VCaP (cell line): ENCODE measurements around the gene AMN1.

Source experiments
- H3K27ac ChIP-seq: fragments of 450-650 bp; 2 replicates; pipeline ENCODE4 v1.5.1; 2017
- TF ChIP-seq, protein P1 (sequence below): fragments of 450-650 bp; conservative IDR thresholded peaks from 2 replicates; pipeline ENCODE4 v1.5.1; 2017; ENCODE audit warnings: mild to moderate bottlenecking, moderate library complexity

AMN1 gene

DNA sequence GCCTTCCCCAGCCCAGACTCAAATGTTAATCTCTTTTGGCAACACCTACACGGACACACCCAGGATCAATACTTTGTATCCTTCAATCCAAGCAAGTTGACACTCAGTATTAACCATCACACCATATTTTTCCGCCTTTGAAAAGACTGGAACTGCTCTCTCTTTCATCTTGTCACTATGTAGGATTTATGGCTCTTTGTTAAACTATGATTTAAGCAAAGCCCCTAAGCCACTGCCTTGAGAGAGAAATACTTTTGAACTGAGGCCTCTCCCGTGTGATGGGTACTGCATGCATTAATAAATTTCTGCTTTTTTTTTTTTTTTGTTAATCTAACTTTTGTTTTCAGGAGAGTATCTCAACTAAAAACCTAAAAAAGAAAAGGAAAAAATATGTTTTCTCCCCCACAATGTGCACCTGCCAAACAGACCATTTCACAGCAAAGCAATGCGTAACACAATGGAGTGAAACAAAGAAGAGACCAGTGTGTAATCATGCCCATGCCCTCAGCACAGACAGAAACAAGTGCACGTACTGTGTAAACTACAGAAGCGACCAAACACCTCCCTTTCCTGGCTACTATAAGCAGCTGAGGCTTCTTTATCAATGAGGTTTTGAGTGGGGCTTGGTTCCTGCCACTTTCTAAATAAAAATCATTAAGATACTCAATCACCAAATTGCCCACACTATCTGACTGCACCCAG lies 97.6 kb downstream of the AMN1 start:
- no peak overlapping the region for H3K27ac ChIP-seq
- TF ChIP-seq, protein P1, sequence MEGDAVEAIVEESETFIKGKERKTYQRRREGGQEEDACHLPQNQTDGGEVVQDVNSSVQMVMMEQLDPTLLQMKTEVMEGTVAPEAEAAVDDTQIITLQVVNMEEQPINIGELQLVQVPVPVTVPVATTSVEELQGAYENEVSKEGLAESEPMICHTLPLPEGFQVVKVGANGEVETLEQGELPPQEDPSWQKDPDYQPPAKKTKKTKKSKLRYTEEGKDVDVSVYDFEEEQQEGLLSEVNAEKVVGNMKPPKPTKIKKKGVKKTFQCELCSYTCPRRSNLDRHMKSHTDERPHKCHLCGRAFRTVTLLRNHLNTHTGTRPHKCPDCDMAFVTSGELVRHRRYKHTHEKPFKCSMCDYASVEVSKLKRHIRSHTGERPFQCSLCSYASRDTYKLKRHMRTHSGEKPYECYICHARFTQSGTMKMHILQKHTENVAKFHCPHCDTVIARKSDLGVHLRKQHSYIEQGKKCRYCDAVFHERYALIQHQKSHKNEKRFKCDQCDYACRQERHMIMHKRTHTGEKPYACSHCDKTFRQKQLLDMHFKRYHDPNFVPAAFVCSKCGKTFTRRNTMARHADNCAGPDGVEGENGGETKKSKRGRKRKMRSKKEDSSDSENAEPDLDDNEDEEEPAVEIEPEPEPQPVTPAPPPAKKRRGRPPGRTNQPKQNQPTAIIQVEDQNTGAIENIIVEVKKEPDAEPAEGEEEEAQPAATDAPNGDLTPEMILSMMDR = no peak

DNA sequence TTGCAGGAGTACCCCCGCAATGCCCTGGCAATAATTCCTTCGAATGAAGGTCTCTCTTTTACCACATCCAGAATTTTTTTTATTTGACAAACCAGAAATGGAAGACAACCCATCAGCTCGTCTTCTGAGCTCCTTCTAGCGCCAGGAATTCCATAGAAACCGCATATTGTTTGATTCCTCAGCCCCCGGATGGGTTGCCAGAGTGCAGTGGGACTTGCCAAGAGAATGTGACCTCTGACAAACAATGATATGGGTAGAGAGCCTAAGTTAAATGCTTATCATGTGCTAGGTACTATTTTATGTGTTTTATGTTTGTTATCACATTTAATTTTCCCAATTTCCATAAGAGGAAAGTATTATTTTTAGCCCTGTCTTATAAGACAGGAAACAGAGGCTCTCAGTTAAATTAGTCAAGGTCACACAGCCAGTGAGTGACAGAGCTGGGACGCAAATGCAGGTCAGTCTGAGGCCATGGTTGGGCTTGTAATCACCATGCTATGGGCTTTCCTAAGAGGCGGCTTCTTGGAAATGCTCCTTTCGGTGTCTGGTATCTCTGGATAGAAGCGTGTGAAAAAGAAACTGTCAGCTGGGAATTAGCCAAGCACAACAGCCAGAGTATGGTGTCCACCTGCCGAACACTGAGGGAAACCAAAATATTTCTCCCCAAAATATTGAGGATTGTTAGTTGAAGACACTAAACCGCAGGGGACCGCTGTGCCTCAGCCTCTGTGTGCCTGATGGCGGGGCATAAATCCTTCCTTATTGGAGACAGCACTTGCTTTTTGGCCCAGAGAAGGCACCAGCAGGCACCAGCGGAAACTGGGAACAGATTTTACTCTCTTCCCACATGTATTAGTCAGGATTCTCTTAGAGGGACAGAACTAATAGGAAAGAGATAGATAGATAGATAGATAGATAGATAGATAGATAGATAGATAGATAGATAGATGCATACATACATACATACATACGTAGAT lies 98.8 kb downstream of the AMN1 start:
- H3K27ac ChIP-seq = no peak overlapping the region
- TF ChIP-seq, protein P1 = no peak

DNA sequence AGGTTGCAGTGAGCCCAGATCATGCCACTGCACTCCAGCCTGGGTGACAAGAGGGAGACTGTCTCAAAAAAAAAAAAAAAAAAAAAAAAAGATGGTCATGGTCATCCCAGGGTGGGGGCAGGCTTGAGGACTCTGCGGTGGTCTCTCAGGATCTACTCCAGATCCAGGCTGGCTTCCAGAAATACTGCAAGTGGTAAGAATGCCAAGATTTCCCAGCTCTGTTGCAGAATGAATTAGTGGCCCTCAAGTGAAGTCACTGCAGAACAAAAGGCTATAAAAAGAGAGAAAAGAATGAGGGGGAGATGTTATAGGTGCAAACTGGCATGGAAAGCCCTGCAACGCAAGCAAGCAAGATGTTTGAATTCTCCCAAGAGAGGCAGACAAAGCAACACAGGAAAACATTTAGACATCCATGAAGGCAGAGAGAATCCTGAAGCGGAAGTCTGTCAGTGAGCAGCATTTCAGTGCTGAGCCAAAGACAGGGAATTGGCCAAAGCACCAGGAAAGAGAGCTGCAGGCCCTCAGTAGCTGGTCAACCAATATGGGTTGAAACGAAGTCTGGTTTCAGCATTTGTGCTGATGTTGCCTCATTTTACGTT lies 101.3 kb downstream of the AMN1 start:
- TF ChIP-seq, protein P1 = no peak
- no peak overlapping the region for H3K27ac ChIP-seq

DNA sequence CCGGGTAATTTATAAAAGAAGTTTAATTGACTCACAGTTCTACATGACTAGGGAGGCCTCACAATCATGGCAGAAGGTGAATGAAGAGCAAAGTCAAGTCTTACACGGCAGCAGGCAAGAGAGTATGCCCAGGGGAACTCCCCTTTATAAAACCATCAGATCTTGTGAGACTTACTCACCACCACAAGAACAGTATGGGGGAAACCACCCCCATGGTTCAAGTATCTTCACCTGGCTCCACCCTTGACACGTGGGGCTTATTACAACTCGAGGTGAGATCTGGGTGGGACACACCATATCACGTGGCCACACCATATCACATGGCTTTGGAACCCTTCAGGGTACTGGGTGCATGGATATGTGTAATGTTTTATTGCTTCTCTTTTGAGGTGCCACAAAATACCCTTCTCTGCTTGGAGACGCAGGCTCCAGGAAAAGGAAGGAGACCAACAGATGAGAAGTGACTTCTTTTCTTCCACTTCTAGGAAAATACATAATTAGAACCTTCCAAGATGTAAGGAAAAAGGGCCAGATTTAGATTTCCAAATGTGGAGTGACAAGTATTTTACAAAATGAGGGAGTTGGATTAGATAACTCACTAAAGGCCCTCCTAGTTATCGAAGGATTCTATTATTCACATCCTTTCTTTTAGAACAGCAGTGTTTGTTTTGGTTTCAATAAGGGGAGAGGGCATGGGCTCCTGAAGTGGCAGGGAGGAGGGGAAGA lies 102.4 kb downstream of the AMN1 start:
- no peak overlapping the region for H3K27ac ChIP-seq
- TF ChIP-seq, protein P1 = no peak

DNA sequence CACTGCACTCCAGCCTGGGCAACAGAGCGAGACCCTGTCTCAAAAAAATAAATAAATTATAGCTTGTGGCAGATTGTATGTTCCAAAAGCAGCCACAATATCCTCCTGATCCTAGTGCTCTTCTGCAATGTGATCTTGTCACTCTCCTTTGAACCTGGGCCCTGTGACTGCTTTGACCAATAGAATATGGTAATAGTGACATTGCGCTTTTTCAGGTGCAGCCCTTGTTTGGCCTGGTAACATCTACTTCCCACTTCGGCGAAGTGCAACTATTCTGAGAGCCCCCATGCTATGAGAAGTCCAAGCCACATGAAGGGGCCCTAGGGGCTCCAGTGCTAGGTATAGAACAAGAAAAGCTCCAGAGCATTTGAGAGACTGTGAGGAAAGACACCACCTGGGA lies 106.8 kb downstream of the AMN1 start:
- TF ChIP-seq, protein P1 = no peak
- H3K27ac ChIP-seq = no peak overlapping the region
